Embryonic facial prominence (tissue), 1 donor: ENCODE data around the gene POLR2C.
A peak's percentile ranks its signal among the peaks of the same experiment; 100 is the strongest.

Experiments used
- DNase-seq: peaks from one replicate; pipeline ENCODE4 v3.0.0-alpha.2; 2016; ENCODE audit errors: extremely low spot score

The POLR2C gene

GRCh38 chr16:57447186-57447962 is 15.1 kb upstream of the POLR2C start, which contains the start of the genes CIAPIN1 and COQ9:
Gene CIAPIN1 (minus strand): TSS chr16:57447385. CDS start chr16:57440928, 6,457 bp downstream.
Gene COQ9 (plus strand): TSS chr16:57447479. CDS start chr16:57447506, 27 bp downstream.
- DNase-seq, result peak; percentile 88

- DNase-seq, result no peak
Measured at GRCh38 chr16:57452021-57452420, 10.5 kb upstream of the POLR2C start.

GRCh38 chr16:57462978-57463362 is 491 bp downstream of the POLR2C start:
- no peak for DNase-seq

- DNase-seq, result no peak
Measured at GRCh38 chr16:57464523-57464922, 2.0 kb downstream of the POLR2C start.

GRCh38 chr16:57468346-57468745 is 5.9 kb downstream of the POLR2C start:
- DNase-seq, result no peak

GRCh38 chr16:57469046-57469445 is 6.6 kb downstream of the POLR2C start:
- DNase-seq, result no peak

- no peak for DNase-seq
Measured at GRCh38 chr16:57469917-57470470, 7.5 kb downstream of the POLR2C start.

GRCh38 chr16:57470711-57471110 is 8.2 kb downstream of the POLR2C start:
- no peak for DNase-seq

GRCh38 chr16:57471209-57471608 is 8.7 kb downstream of the POLR2C start:
- no peak for DNase-seq

- DNase-seq, result no peak
Measured at GRCh38 chr16:57471852-57472664, 9.6 kb downstream of the POLR2C start.

GRCh38 chr16:57472665-57473060 is 10.2 kb downstream of the POLR2C start:
- DNase-seq, result no peak

- DNase-seq, result no peak
Measured at GRCh38 chr16:57473176-57473840, 10.8 kb downstream of the POLR2C start.

GRCh38 chr16:57473906-57474305 is 11.4 kb downstream of the POLR2C start:
- no peak for DNase-seq

- DNase-seq, result no peak
Measured at GRCh38 chr16:57474671-57475661, 12.5 kb downstream of the POLR2C start.

GRCh38 chr16:57475711-57476339 is 13.3 kb downstream of the POLR2C start:
- no peak for DNase-seq

GRCh38 chr16:57476546-57477410 is 14.3 kb downstream of the POLR2C start:
- no peak for DNase-seq

GRCh38 chr16:57477531-57478202 is 15.2 kb downstream of the POLR2C start:
- no peak for DNase-seq

- DNase-seq, result no peak
Measured at GRCh38 chr16:57478396-57479204, 16.1 kb downstream of the POLR2C start.
